GM23338 (cell line): ENCODE measurements around the gene PPP4C. TPM values are rescaled to one million over a fixed set of nuclear protein-coding genes. Genes with fewer than 3 reads are reported as not detected.
A peak's percentile ranks its signal among the peaks of the same experiment; 100 is the strongest.

Source experiments
- ATAC-seq: fragments of 200-7000 bp; cut with Tn5 transposase; 3 replicates; pipeline ENCODE4 v1.9.1; 2020
- DNase-seq: peaks from one replicate; pipeline ENCODE4 v3.0.0-alpha.2; 2015; ENCODE audit warnings: low spot score
- H2AFZ ChIP-seq: fragments of 200-600 bp; sonication (generic); 2 replicates; pipeline ENCODE4 v1.8.0; 2016; ENCODE audit warnings: antibody characterized with exemption, mild to moderate bottlenecking, moderate library complexity
- H3F3A ChIP-seq: fragments of 200-600 bp; sonication (generic); replicated peaks from 2 replicates; pipeline ENCODE4 v1.8.0; 2017; ENCODE audit warnings: antibody characterized with exemption, mixed run types, low read depth
- H3K27ac ChIP-seq: fragments of 200-600 bp; sonication (generic); 2 replicates; pipeline ENCODE4 v1.6.1; 2016; ENCODE audit warnings: low read depth
- H3K27me3 ChIP-seq: fragments of 200-600 bp; sonication (generic); 2 replicates; pipeline ENCODE4 v1.8.0; 2016; ENCODE audit warnings: mild to moderate bottlenecking, mixed run types, moderate library complexity; ENCODE audit not compliant: insufficient read depth
- H3K36me3 ChIP-seq: fragments of 200-600 bp; sonication (generic); 2 replicates; pipeline ENCODE4 v1.8.0; 2016; ENCODE audit warnings: mild to moderate bottlenecking; ENCODE audit not compliant: insufficient read depth
- H3K4me1 ChIP-seq: fragments of 200-600 bp; sonication (generic); 2 replicates; pipeline ENCODE4 v1.8.0; 2016; ENCODE audit warnings: mild to moderate bottlenecking, moderate library complexity; ENCODE audit not compliant: insufficient read depth
- H3K4me2 ChIP-seq: fragments of 200-600 bp; sonication (generic); 2 replicates; pipeline ENCODE4 v1.7.1; 2017; ENCODE audit warnings: mixed run types
- H3K4me3 ChIP-seq: fragments of 200-600 bp; sonication (generic); 2 replicates; pipeline ENCODE4 v1.6.1; 2016; ENCODE audit warnings: mixed run types
- H3K79me2 ChIP-seq: fragments of 200-600 bp; sonication (generic); replicated peaks from 2 replicates; pipeline ENCODE4 v1.8.0; 2017; ENCODE audit warnings: mild to moderate bottlenecking; ENCODE audit not compliant: insufficient read depth
- H3K9me2 ChIP-seq: fragments of 200-600 bp; sonication (generic); 2 replicates; pipeline ENCODE4 v1.8.0; 2017; ENCODE audit not compliant: insufficient read depth
- H4K20me1 ChIP-seq: fragments of 200-600 bp; sonication (generic); replicated peaks from 2 replicates; pipeline ENCODE4 v1.8.0; 2017; ENCODE audit warnings: mild to moderate bottlenecking; ENCODE audit not compliant: insufficient read depth
- H3K27ac Mint-ChIP-seq: 2 replicates; pipeline ENCODE4 v1.8.0; 2020; ENCODE audit warnings: inconsistent platforms, mild to moderate bottlenecking, moderate library complexity, mixed read lengths
- H3K27me3 Mint-ChIP-seq: 3 replicates; pipeline ENCODE4 v1.8.0; 2022; ENCODE audit warnings: low read depth, mild to moderate bottlenecking, moderate library complexity, mixed read lengths, inconsistent platforms; ENCODE audit not compliant: insufficient read depth, poor library complexity
- H3K36me3 Mint-ChIP-seq: 3 replicates; pipeline ENCODE4 v1.8.0; 2021; ENCODE audit warnings: low read depth, mild to moderate bottlenecking, inconsistent platforms, moderate library complexity, mixed read lengths
- H3K4me1 Mint-ChIP-seq: 3 replicates; pipeline ENCODE4 v1.8.0; 2020; ENCODE audit warnings: mild to moderate bottlenecking, inconsistent platforms, mixed read lengths
- H3K4me3 Mint-ChIP-seq: 3 replicates; pipeline ENCODE4 v1.8.0; 2021; ENCODE audit warnings: moderate library complexity, mild to moderate bottlenecking, inconsistent platforms, mixed read lengths
- H3K9me3 Mint-ChIP-seq: 3 replicates; pipeline ENCODE4 v1.8.0; 2020; ENCODE audit warnings: moderate library complexity, mild to moderate bottlenecking, inconsistent platforms, mixed read lengths
- EZH2 ChIP-seq: fragments of 200-600 bp; sonication (generic); IDR thresholded peaks from one replicate; pipeline ENCODE4 v1.8.0; 2017; ENCODE audit warnings: antibody characterized with exemption, mild to moderate bottlenecking, low read depth; ENCODE audit not compliant: unreplicated experiment
- EZH2phosphoT487 ChIP-seq: fragments of 200-600 bp; sonication (generic); IDR thresholded peaks from one replicate; pipeline ENCODE4 v1.8.1; 2018; ENCODE audit warnings: antibody characterized with exemption; ENCODE audit not compliant: unreplicated experiment
- NANOG ChIP-seq: IDR thresholded peaks from 2 replicates; pipeline ENCODE4 v1.6.1; 2016; ENCODE audit warnings: antibody characterized with exemption, borderline replicate concordance
- REST ChIP-seq: IDR thresholded peaks from one replicate; pipeline ENCODE4 v1.6.1; 2018; ENCODE audit warnings: antibody characterized with exemption; ENCODE audit not compliant: unreplicated experiment
- STAT1 ChIP-seq: IDR thresholded peaks from one replicate; pipeline ENCODE4 v1.6.1; 2016; ENCODE audit warnings: antibody characterized with exemption; ENCODE audit not compliant: unreplicated experiment
- ZNF462 ChIP-seq: fragments of 250-450 bp; sonication (Bioruptor Pico); IDR thresholded peaks from 2 replicates; pipeline ENCODE4 v1.5.0; 2020; ENCODE audit warnings: mild to moderate bottlenecking, moderate library complexity
- polyA plus RNA-seq: library from polyadenylated mRNA; unstranded; fragments of >200 nt; fragmentation: Nextera tagmentation; extraction: Ambion mirVana; gene quantifications from 2 replicates; pipeline ENCODE4 v1.2.1, GENCODE V29; 2016
- total RNA-seq: library from RNA; depleted of rRNA; stranded (reverse); fragments of >200 nt; shearing (Covaris generic); gene quantifications from 2 replicates; pipeline ENCODE4 v1.2.3, GENCODE V29; 2014

PPP4C gene
- total and polyA plus RNA-seq, 2 experiments from 2014 or later: 120 to 170 TPM

- Mint-ChIP-seq H3K4me3 (peak overlapping the region; percentile 93), H3K36me3 (peaks cover 62% of the 10 kb centered on the region), H3K27ac (no peak overlapping the region), H3K4me1 (peaks cover 10% of the 10 kb centered on the region), H3K9me3 (no peaks in the 10 kb centered on the region), H3K27me3 (peaks cover 21% of the 10 kb centered on the region)
- no peak overlapping the region for H2AFZ ChIP-seq
- DNase-seq: no peak
- H3K4me1 ChIP-seq: peaks cover 16% of the 10 kb centered on the region
- H3K9me2 ChIP-seq: no peaks in the 10 kb centered on the region
- H3K27me3 ChIP-seq: no peaks in the 10 kb centered on the region
- no peak overlapping the region for H3K27ac ChIP-seq
- ATAC-seq: no peak
- H3K79me2 ChIP-seq: peaks cover 34% of the 10 kb centered on the region
- peaks cover 19% of the 10 kb centered on the region for H3F3A ChIP-seq
- no peak for TF ChIP-seq EZH2phosphoT487
- TF ChIP-seq STAT1: no peak
- TF ChIP-seq EZH2: no peak
- TF ChIP-seq REST: no peak
- no peak for TF ChIP-seq NANOG
- no peak overlapping the region for H3K4me3 ChIP-seq
- H3K4me2 ChIP-seq: no peak overlapping the region
- H4K20me1 ChIP-seq: peaks cover 25% of the 10 kb centered on the region
- H3K36me3 ChIP-seq: peaks cover 9% of the 10 kb centered on the region
Measured at GRCh38 chr16:30077656-30078055, 1.9 kb downstream of the PPP4C start.

GRCh38 chr16:30078744-30079143 is 3.0 kb downstream of the PPP4C start:
- Mint-ChIP-seq H3K27ac (no peak overlapping the region), H3K36me3 (peaks cover 67% of the 10 kb centered on the region), H3K4me1 (peaks cover 10% of the 10 kb centered on the region), H3K4me3 (no peak overlapping the region), H3K9me3 (no peaks in the 10 kb centered on the region), H3K27me3 (peaks cover 22% of the 10 kb centered on the region)
- ATAC-seq: no peak
- H3K36me3 ChIP-seq: peaks cover 9% of the 10 kb centered on the region
- no peak overlapping the region for H3K4me3 ChIP-seq
- H3K4me2 ChIP-seq: no peak overlapping the region
- H3K27ac ChIP-seq: no peak overlapping the region
- no peak overlapping the region for H2AFZ ChIP-seq
- H4K20me1 ChIP-seq: peaks cover 25% of the 10 kb centered on the region
- H3F3A ChIP-seq: peaks cover 15% of the 10 kb centered on the region
- no peak for DNase-seq
- peaks cover 34% of the 10 kb centered on the region for H3K79me2 ChIP-seq
- H3K27me3 ChIP-seq: no peaks in the 10 kb centered on the region
- H3K4me1 ChIP-seq: peaks cover 16% of the 10 kb centered on the region
- no peak for TF ChIP-seq ZNF462 (CRISPR knock-in tag)
- no peaks in the 10 kb centered on the region for H3K9me2 ChIP-seq
